Lower leg skin (tissue), 4 donors: ENCODE results near the gene BRD7. TPM values are rescaled to one million over a fixed set of nuclear protein-coding genes. Genes with fewer than 3 reads are reported as not detected.

Experiments used
- DNase-seq, 2 donors: peaks; one replicate each; pipeline ENCODE4 v3.0.0-alpha.2; 2019; ENCODE audit warnings: low spot score in 2 of 2
- H3K4me3 ChIP-seq: fragments of 200-600 bp; sonication (generic); 2 replicates; pipeline ENCODE4 v1.5.1; 2017; ENCODE audit warnings: mild to moderate bottlenecking, low read depth; ENCODE audit not compliant: poor library complexity, severe bottlenecking
- CTCF ChIP-seq, 3 donors: fragments of 450-650 bp; IDR thresholded peaks; one replicate each; pipeline ENCODE4 v1.5.1; 2016; ENCODE audit warnings: antibody characterized with exemption in 3 of 3, mild to moderate bottlenecking in 3 of 3, moderate library complexity in 2 of 3
- POLR2A ChIP-seq, 2 donors: fragments of 450-650 bp; IDR thresholded peaks; one replicate each; pipeline ENCODE4 v1.6.1; 2016 to 2017; ENCODE audit warnings: antibody characterized with exemption in 2 of 2, mild to moderate bottlenecking in 1 of 2, moderate library complexity in 1 of 2
- WGBS, 2 donors: methylation state at CpG; one replicate each; pipeline ENCODE4 v1.1.5; 2018; 5-methylcytosine and 5-hydroxymethylcytosine counted together
- intact Hi-C: fragments of 100-400 bp; cut with DNase I; formaldehyde crosslinking; loops from one replicate; pipeline ENCODE4 v1.15.0; 2023; ENCODE audit warnings: low total_unique reads
- total RNA-seq, 4 donors: library from RNA; depleted of rRNA; stranded (reverse); fragments of >200 nt; gene quantifications; one replicate each; pipeline ENCODE4 v1.1.0, GENCODE V29; 2016

Gene BRD7
- total RNA-seq, 4 donors from 2014 or later, result 48.6 to 86.3 (median 52.0) TPM

- H3K4me3 ChIP-seq, result no peak overlapping the region
- WGBS, 2 donors, result 86 to 87% methylated on average over 6 of the region's 6 CpGs
- intact Hi-C loops, result no loop called here
- TF ChIP-seq POLR2A (IDR thresholded peaks at IDR 0.05), result no peak
- no peak for TF ChIP-seq CTCF (IDR thresholded peaks at IDR 0.05)
- DNase-seq, result no peak
Measured at GRCh38 chr16:50290856-50291255, 77.9 kb downstream of the BRD7 start.

GRCh38 chr16:50289950-50290764 lies 78.6 kb downstream of the BRD7 start:
- WGBS, 2 donors, result 81 to 86% methylated on average over 24 to 29 of the region's 30 CpGs
- intact Hi-C loops, result no loop called here

GRCh38 chr16:50288920-50289319 lies 79.9 kb downstream of the BRD7 start:
- intact Hi-C loops, result no loop called here
- DNase-seq, result no peak
- 81 to 90% methylated on average over 3 of the region's 3 CpGs for WGBS, 2 donors
- no peak overlapping the region for H3K4me3 ChIP-seq
- no peak for TF ChIP-seq CTCF (IDR thresholded peaks at IDR 0.05)
- no peak for TF ChIP-seq POLR2A (IDR thresholded peaks at IDR 0.05)

More at GRCh38 chr16:50289950-50290764, 78.6 kb downstream of the BRD7 start:
- TF ChIP-seq CTCF (IDR thresholded peaks at IDR 0.05) (no peak), POLR2A (IDR thresholded peaks at IDR 0.05) (no peak)
- DNase-seq, result no peak
- no peak overlapping the region for H3K4me3 ChIP-seq

GRCh38 chr16:50288026-50288425 lies 80.8 kb downstream of the BRD7 start:
- H3K4me3 ChIP-seq, result no peak overlapping the region
- TF ChIP-seq CTCF (IDR thresholded peaks at IDR 0.05) (no peak), POLR2A (IDR thresholded peaks at IDR 0.05) (no peak)
- DNase-seq, result no peak
- intact Hi-C loops, result no loop called here
- 85 to 92% methylated on average over 16 to 17 of the region's 17 CpGs for WGBS, 2 donors

- intact Hi-C loops, result no loop called here
Measured at GRCh38 chr16:50286681-50287080, 82.1 kb downstream of the BRD7 start.

More at GRCh38 chr16:50286681-50287080, 82.1 kb downstream of the BRD7 start:
- WGBS, 2 donors, result 94 to 100% methylated on average over 3 of the region's 3 CpGs
- H3K4me3 ChIP-seq, result no peak overlapping the region
- DNase-seq, result no peak
- TF ChIP-seq CTCF (IDR thresholded peaks at IDR 0.05), result no peak
- no peak for TF ChIP-seq POLR2A (IDR thresholded peaks at IDR 0.05)
